ENCODE measurements around the gene KCNE3. TPM values are rescaled to one million over a fixed set of nuclear protein-coding genes. Genes with fewer than 3 reads are reported as not detected.
A peak's percentile ranks its signal among the peaks of the same experiment; 100 is the strongest.

KCNE3 gene
- total and polyA plus RNA-seq, 2 of the 13 experiments (the other 11 are each of a cell fraction or from before 2014, with no cell fraction given) = 0.33 to 2.2 TPM

GRCh38 chr11:74453373-74453975 lies 13.9 kb downstream of the KCNE3 start:
- DNase-seq (ENCODE audit: low spot score) (peak; percentile 48), FAIRE-seq (peak; percentile 76), ATAC-seq (peak; percentile 85)
- Histone ChIP-seq H3K4me2 (ENCODE audit: low read depth, low read length) (no peak overlapping the region), H2AFZ (ENCODE audit: low read length) (no peak overlapping the region), H3K9ac (ENCODE audit: insufficient read depth, low read depth, low read length) (no peak overlapping the region), H3K36me3 (replicated peaks in 1 of 2; ENCODE audit: control insufficient read depth in 1 of 2, insufficient read depth in 2 of 2, low read length in 2 of 2) (no peaks in the 10 kb centered on the region), H4K20me1 (ENCODE audit: insufficient read depth, low read length) (no peaks in the 10 kb centered on the region), H3K4me1 (ENCODE audit: insufficient read depth, low read length) (no peaks in the 10 kb centered on the region), H3K9me3 (ENCODE audit: low read length) (no peaks in the 10 kb centered on the region), H3K4me3 (replicated peaks in 1 of 3; ENCODE audit: insufficient read depth in 1 of 3, low read depth in 2 of 3, low read length in 3 of 3) (no peak overlapping the region), H3K79me2 (ENCODE audit: insufficient read depth, low read length) (no peaks in the 10 kb centered on the region), H3K27ac (ENCODE audit: extremely low read length, insufficient read depth, low read length) (no peak overlapping the region), H3K27me3 (ENCODE audit: control insufficient read depth in 1 of 2, insufficient read depth in 2 of 2, low read length in 2 of 2) (no peaks in the 10 kb centered on the region)
- ChIA-PET CTCF (ENCODE audit: low intra/inter-chr PET ratio, low total read pairs) (interaction anchor here (3.0 kb wide), 1 partner anchor 117 kb away, joined by 36 read pairs; no protein-coding TSS in a partner anchor), POLR2A (no interaction called here)
- 16% methylated on average over 10 of the region's 10 CpGs for WGBS (ENCODE audit: low lambda C conversion rate)
- intact Hi-C loops (cut with micrococcal nuclease; ENCODE audit: unreplicated experiment) = no loop called here
- in situ Hi-C loops (cut with HindIII; ENCODE audit: extremely low pct_ligation_motif_present, low pct_unique_long_range_greater_than_20kb) = loop anchor here (10.0 kb wide), 1 partner anchor 199 kb away; no protein-coding TSS in a partner anchor
- BruUV-seq (replicated peaks) = no TSS peak
- TF ChIP-seq NFRKB (IDR thresholded peaks at IDR 0.05) = no peak
- TF ChIP-seq ZNF549 (CRISPR knock-in tag; IDR thresholded peaks at IDR 0.05) = no peak
- TF ChIP-seq CTCF (CRISPR knock-in tag; IDR thresholded peaks at IDR 0.05) = peak; percentile 86
- TF ChIP-seq RELA (CRISPR knock-in tag; IDR thresholded peaks at IDR 0.05) = no peak
- no peak for TF ChIP-seq TRIM22 (IDR thresholded peaks at IDR 0.05)
- no peak for TF ChIP-seq USF2 (IDR thresholded peaks at IDR 0.05; ENCODE audit: low read depth, low read length)
- TF ChIP-seq USF2 (CRISPR knock-in tag; IDR thresholded peaks at IDR 0.05; ENCODE audit: borderline replicate concordance) = no peak
- TF ChIP-seq ZNF513 (CRISPR knock-in tag; conservative IDR thresholded peaks at IDR 0.05) = no peak
- TF ChIP-seq IRF2 (CRISPR knock-in tag; IDR thresholded peaks at IDR 0.05) = peak; percentile 30; the same call in 1 of the 2 replicates
- TF ChIP-seq ARID3A (IDR thresholded peaks at IDR 0.05; ENCODE audit: low read depth, low read length) = no peak
- TF ChIP-seq CENPT (CRISPR knock-in tag; IDR thresholded peaks at IDR 0.05; ENCODE audit: low read depth) = no peak
- TF ChIP-seq MBD4 (IDR thresholded peaks at IDR 0.05; ENCODE audit: borderline replicate concordance, low read length) = no peak
- TF ChIP-seq ZKSCAN1 (IDR thresholded peaks at IDR 0.05; ENCODE audit: low read length) = peak; percentile 98
- no peak for TF ChIP-seq ZNF784 (CRISPR knock-in tag; IDR thresholded peaks at IDR 0.05; ENCODE audit: borderline replicate concordance)
- TF ChIP-seq KDM2A (CRISPR knock-in tag; IDR thresholded peaks at IDR 0.05; ENCODE audit: borderline replicate concordance, low read depth) = peak; percentile 54

All from HepG2 (cell line).